H9 (cell line): ENCODE measurements around the gene ZNF79. TPM values are rescaled to one million over a fixed set of nuclear protein-coding genes. Genes with fewer than 3 reads are reported as not detected.

Experiments
- DNase-seq: peaks from one replicate; pipeline ENCODE4 v3.0.0-alpha.2; 2017
- H2AFZ ChIP-seq: one replicate; pipeline ENCODE4 v1.6.1; 2013; ENCODE audit warnings: mild to moderate bottlenecking, low read length, control low read depth, moderate library complexity
- H2AK5ac ChIP-seq: 2 replicates; pipeline ENCODE4 v1.6.1; 2013; ENCODE audit warnings: low read length, control low read depth, mixed read lengths; ENCODE audit not compliant: insufficient read length
- H2BK120ac ChIP-seq: one replicate; pipeline ENCODE4 v1.6.1; 2013; ENCODE audit warnings: low read depth, mild to moderate bottlenecking, low read length, control low read depth, inconsistent platforms; ENCODE audit not compliant: poor library complexity, severe bottlenecking
- H2BK12ac ChIP-seq: 2 replicates; pipeline ENCODE4 v1.6.1; 2013; ENCODE audit warnings: low read length, control low read depth, mixed read lengths, low read depth; ENCODE audit not compliant: insufficient read length
- H2BK15ac ChIP-seq: 2 replicates; pipeline ENCODE4 v1.6.1; 2013; ENCODE audit warnings: low read depth, low read length, control low read depth
- H2BK20ac ChIP-seq: one replicate; pipeline ENCODE4 v1.6.1; 2013; ENCODE audit warnings: low read depth, mild to moderate bottlenecking, low read length, control low read depth, inconsistent platforms; ENCODE audit not compliant: poor library complexity, severe bottlenecking
- H2BK5ac ChIP-seq: 2 replicates; pipeline ENCODE4 v1.6.1; 2013; ENCODE audit warnings: low read length, control low read depth, mixed read lengths; ENCODE audit not compliant: insufficient read length
- H3K14ac ChIP-seq: 2 replicates; pipeline ENCODE4 v1.6.1; 2013; ENCODE audit warnings: low read length, control low read depth; ENCODE audit not compliant: insufficient read depth
- H3K18ac ChIP-seq: 2 replicates; pipeline ENCODE4 v1.6.1; 2013; ENCODE audit warnings: low read depth, mild to moderate bottlenecking, mixed read lengths, low read length, control low read depth; ENCODE audit not compliant: insufficient read length
- H3K23ac ChIP-seq: 2 replicates; pipeline ENCODE4 v1.6.1; 2013; ENCODE audit warnings: low read length, control low read depth, mixed read lengths, low read depth; ENCODE audit not compliant: insufficient read length
- H3K23me2 ChIP-seq: 2 replicates; pipeline ENCODE4 v1.6.1; 2013; ENCODE audit warnings: low read depth, mild to moderate bottlenecking, mixed read lengths, low read length, control low read depth; ENCODE audit not compliant: insufficient read length, poor library complexity, severe bottlenecking
- H3K27ac ChIP-seq: 2 replicates; pipeline ENCODE4 v1.5.1; 2013; ENCODE audit warnings: low read length, control low read depth, mixed read lengths, low read depth; ENCODE audit not compliant: insufficient read length
- H3K27me3 ChIP-seq: 2 replicates; pipeline ENCODE4 v1.6.1; 2013; ENCODE audit warnings: low read length, control low read depth, inconsistent platforms; ENCODE audit not compliant: insufficient read depth
- H3K4ac ChIP-seq: 2 replicates; pipeline ENCODE4 v1.6.1; 2013; ENCODE audit warnings: low read depth, mild to moderate bottlenecking, control low read depth, inconsistent platforms, low read length, moderate library complexity
- H3K4me1 ChIP-seq: 2 replicates; pipeline ENCODE4 v1.6.1; 2013; ENCODE audit warnings: low read length, control low read depth, inconsistent platforms; ENCODE audit not compliant: insufficient read depth
- H3K4me2 ChIP-seq: 2 replicates; pipeline ENCODE4 v1.6.1; 2013; ENCODE audit warnings: low read length, control low read depth, mixed read lengths; ENCODE audit not compliant: insufficient read length, insufficient read depth
- H3K56ac ChIP-seq: 2 replicates; pipeline ENCODE4 v1.6.1; 2013; ENCODE audit warnings: low read depth, mild to moderate bottlenecking, mixed read lengths, low read length, control low read depth; ENCODE audit not compliant: insufficient read length
- H3K79me1 ChIP-seq: 2 replicates; pipeline ENCODE4 v1.6.1; 2013; ENCODE audit warnings: low read depth, mild to moderate bottlenecking, moderate library complexity, low read length, control low read depth, inconsistent platforms; ENCODE audit not compliant: insufficient read depth, poor library complexity, severe bottlenecking
- H3K79me2 ChIP-seq: 2 replicates; pipeline ENCODE4 v1.6.1; 2013; ENCODE audit warnings: low read length, control low read depth, inconsistent platforms; ENCODE audit not compliant: insufficient read depth
- H3K9ac ChIP-seq: 2 replicates; pipeline ENCODE4 v1.6.1; 2013; ENCODE audit warnings: low read length, control low read depth, mixed read lengths; ENCODE audit not compliant: insufficient read length; ENCODE audit errors: extremely low read depth
- H3K9me3 ChIP-seq: one replicate; pipeline ENCODE4 v1.6.1; 2013; ENCODE audit warnings: low read depth, low read length, inconsistent platforms; ENCODE audit not compliant: control insufficient read depth
- H3T11ph ChIP-seq: one replicate; pipeline ENCODE4 v1.6.1; 2013; ENCODE audit warnings: mild to moderate bottlenecking, low read length, control low read depth, inconsistent platforms
- H4K20me1 ChIP-seq: one replicate; pipeline ENCODE4 v1.6.1; 2013; ENCODE audit not compliant: control insufficient read depth, insufficient read length, insufficient read depth
- H4K5ac ChIP-seq: 2 replicates; pipeline ENCODE4 v1.6.1; 2013; ENCODE audit warnings: low read depth, mild to moderate bottlenecking, mixed read lengths, low read length, control low read depth; ENCODE audit not compliant: insufficient read length
- H4K8ac ChIP-seq: replicated peaks from 2 replicates; pipeline ENCODE4 v1.6.1; 2013; ENCODE audit warnings: low read length, control low read depth, mixed read lengths, low read depth; ENCODE audit not compliant: insufficient read length
- H4K91ac ChIP-seq: 2 replicates; pipeline ENCODE4 v1.6.1; 2013; ENCODE audit warnings: low read depth, mild to moderate bottlenecking, moderate library complexity, mixed read lengths, low read length, control low read depth; ENCODE audit not compliant: insufficient read length
- H3K27ac Mint-ChIP-seq, 3 experiments: 2 replicates in 2 of 3; 3 replicates in 1 of 3; pipeline ENCODE4 v1.8.0; 2020 to 2021; ENCODE audit warnings: mixed read lengths in 3 of 3, mild to moderate bottlenecking in 1 of 3, moderate library complexity in 1 of 3
- H3K27me3 Mint-ChIP-seq: 2 replicates; pipeline ENCODE4 v1.8.0; 2021; ENCODE audit warnings: low read depth, mild to moderate bottlenecking, moderate library complexity, mixed read lengths
- H3K36me3 Mint-ChIP-seq, 3 experiments: 2 replicates in 2 of 3; 3 replicates in 1 of 3; pipeline ENCODE4 v1.8.0; 2020 to 2021; ENCODE audit warnings: low read depth in 3 of 3, mixed read lengths in 3 of 3; ENCODE audit not compliant: insufficient read depth in 1 of 3
- H3K4me1 Mint-ChIP-seq, 2 experiments: 2 replicates each; pipeline ENCODE4 v1.8.0; 2020; ENCODE audit warnings: mixed read lengths in 2 of 2
- H3K4me3 Mint-ChIP-seq, 2 experiments: 2 replicates in 1 of 2; 3 replicates in 1 of 2; pipeline ENCODE4 v1.8.0; 2020 to 2021; ENCODE audit warnings: mild to moderate bottlenecking in 2 of 2, mixed read lengths in 2 of 2, moderate library complexity in 1 of 2
- H3K9me3 Mint-ChIP-seq, 2 experiments: 2 replicates in 1 of 2; 3 replicates in 1 of 2; pipeline ENCODE4 v1.8.0; 2020; ENCODE audit warnings: mild to moderate bottlenecking in 2 of 2, mixed read lengths in 2 of 2, moderate library complexity in 1 of 2
- CTCF ChIP-seq: fragments of 200-600 bp; sonication (generic); conservative IDR thresholded peaks from 3 replicates; pipeline ENCODE4 v1.8.0; 2021; ENCODE audit warnings: antibody characterized with exemption, mild to moderate bottlenecking
- WGBS: extraction: QIAGEN DNeasy Blood & Tissue Kit; methylation state at CpG from one replicate; pipeline ENCODE4 v1.1.7; 2013; ENCODE audit warnings: missing lambda C conversion rate, low lambda C conversion rate, mixed read lengths; ENCODE audit not compliant: insufficient read length; ENCODE audit errors: extremely low coverage; 5-methylcytosine and 5-hydroxymethylcytosine counted together
- total RNA-seq: library from RNA; stranded (reverse); gene quantifications from 2 replicates; pipeline ENCODE4 v1.2.1, GENCODE V29; 2021

Gene ZNF79
- total RNA-seq, 1 experiment from 2014 or later: 11.5 TPM

DNA sequence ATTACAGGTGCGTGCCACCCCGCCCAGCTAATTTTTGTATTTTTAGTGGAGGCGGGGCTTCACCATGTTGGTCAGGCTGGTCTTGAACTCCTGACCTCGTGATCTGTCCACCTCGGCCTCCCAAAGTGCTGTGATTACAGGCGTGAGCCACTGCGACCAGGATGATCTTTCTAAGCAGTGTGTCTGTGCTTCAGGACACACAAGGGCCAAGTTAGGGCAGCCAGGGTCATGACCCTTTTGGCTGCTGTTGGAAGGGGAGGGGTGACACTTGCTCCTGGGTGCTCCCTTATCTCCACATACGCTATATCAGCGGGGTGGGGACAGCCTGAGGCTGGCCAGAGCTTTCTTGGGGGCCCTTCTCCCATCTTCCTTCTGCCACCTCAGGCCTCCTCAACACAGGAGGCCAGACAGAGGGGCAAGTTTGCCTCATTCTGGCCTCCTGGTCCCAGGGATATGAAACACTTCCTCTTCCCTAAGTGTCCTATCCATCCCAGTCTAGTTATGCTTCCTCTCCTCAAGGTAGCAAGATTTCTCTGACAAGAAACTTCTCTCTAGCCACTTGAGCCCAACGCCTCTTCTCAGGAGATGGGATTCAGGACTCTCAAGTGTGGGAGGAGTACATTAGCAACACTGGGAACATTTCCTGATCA, 1.9 kb upstream of the ZNF79 start:
- H2BK12ac ChIP-seq: no peak overlapping the region
- H4K8ac ChIP-seq: no peak overlapping the region
- H3K23ac ChIP-seq: no peak overlapping the region
- no peak overlapping the region for H3K14ac ChIP-seq
- no peak overlapping the region for H3K27ac ChIP-seq
- H3K36me3 Mint-ChIP-seq: peaks cover 3 to 11% (median 7%) of the 10 kb centered on the region in 3 experiments; a peak in 6 of 7 replicates
- H3T11ph ChIP-seq: no peak overlapping the region
- H2BK20ac ChIP-seq: no peak overlapping the region
- H3K27ac Mint-ChIP-seq: no peak overlapping the region
- H3K4me1 ChIP-seq: no peaks in the 10 kb centered on the region; the same call in 1 of the 2 replicates
- H3K27me3 ChIP-seq: no peaks in the 10 kb centered on the region
- H2BK120ac ChIP-seq: no peak overlapping the region
- no peak overlapping the region for H4K5ac ChIP-seq
- no peak overlapping the region for H2BK15ac ChIP-seq
- H3K4me2 ChIP-seq: no peak overlapping the region
- no peaks in the 10 kb centered on the region for H4K20me1 ChIP-seq
- H3K9me3 ChIP-seq: no peaks in the 10 kb centered on the region
- H3K23me2 ChIP-seq: peaks cover 12% of the 10 kb centered on the region
- H3K18ac ChIP-seq: no peak overlapping the region
- H3K79me2 ChIP-seq: peaks cover 8% of the 10 kb centered on the region; the same call in 1 of the 2 replicates
- H3K56ac ChIP-seq: no peak overlapping the region
- no peak overlapping the region for H3K9ac ChIP-seq
- no peak overlapping the region for H2AK5ac ChIP-seq
- H2AFZ ChIP-seq: no peak overlapping the region
- no peak overlapping the region for H2BK5ac ChIP-seq
- peaks cover 2% of the 10 kb centered on the region; the same call in 1 of the 2 replicates for H3K27me3 Mint-ChIP-seq
- no peak for DNase-seq
- H3K9me3 Mint-ChIP-seq: no peaks in the 10 kb centered on the region
- no peak for TF ChIP-seq CTCF
- H3K4ac ChIP-seq: no peak overlapping the region
- no peak overlapping the region for H4K91ac ChIP-seq
- peak overlapping the region; percentile 96 to 97; a peak in 4 of 5 replicates for H3K4me3 Mint-ChIP-seq
- peaks cover 3% of the 10 kb centered on the region for H3K79me1 ChIP-seq
- no CpG with 5 or more reads among the region's 10 CpGs for whole genome bisulfite sequencing
- H3K4me1 Mint-ChIP-seq: peaks cover 40 to 41% of the 10 kb centered on the region in 2 experiments
